Measurements from ENCODE around the gene ERG. TPM values are rescaled to one million over a fixed set of nuclear protein-coding genes. Genes with fewer than 3 reads are reported as not detected.
A peak's percentile ranks its signal among the peaks of the same experiment; 100 is the strongest.

Gene ERG
- total and polyA plus RNA-seq, 2 of the 8 experiments (the other 6 are each of a cell fraction or from before 2014, with no cell fraction given): 1.0 to 3.0 TPM

DNA sequence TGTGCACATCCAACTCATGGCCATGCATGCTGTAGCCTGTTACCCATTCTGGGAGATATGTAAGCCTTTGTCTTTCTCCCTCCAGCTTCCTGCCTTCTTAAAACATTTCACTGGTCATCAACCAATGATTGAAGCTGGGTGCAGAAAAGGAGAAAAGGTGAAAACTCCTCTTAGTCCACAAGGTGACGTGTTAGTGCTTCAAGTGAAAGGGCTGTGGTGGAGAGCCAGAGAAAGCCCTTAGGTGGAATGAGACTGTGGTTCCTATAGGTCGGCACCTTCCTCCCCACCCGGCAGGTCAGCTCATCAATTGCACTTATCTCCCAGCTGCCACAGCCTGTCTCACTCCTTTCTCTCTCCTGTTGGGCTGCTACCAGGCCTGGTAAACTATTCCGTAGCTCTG lies 30.4 kb downstream of the ERG start:
- POLR2A ChIA-PET (ENCODE audit: partially characterized antibody): no interaction called here
- Histone ChIP-seq H2BK15ac (ENCODE audit: low read length) (no peak overlapping the region), H3K27ac (ENCODE audit: low read depth, low read length) (no peak overlapping the region), H2BK120ac (replicated peaks; ENCODE audit: low read depth, low read length) (no peak overlapping the region), H3K27me3 (replicated peaks in 1 of 4; ENCODE audit: control insufficient read depth in 3 of 4, extremely low read depth in 1 of 4, insufficient read depth in 3 of 4, low read length in 3 of 4) (peaks cover 0 to 11% (median 3%) of the 10 kb centered on the region in 4 experiments; a peak in 4 of 7 replicates), H3K79me2 (ENCODE audit: control insufficient read depth in 1 of 2, insufficient read depth in 2 of 2, low read length in 2 of 2) (no peaks in the 10 kb centered on the region), H2BK5ac (ENCODE audit: low read depth, low read length) (no peak overlapping the region), H3K9ac (replicated peaks in 1 of 4; ENCODE audit: extremely low read depth in 1 of 4, low read depth in 3 of 4, low read length in 3 of 4) (no peak overlapping the region), H3K4me3 (ENCODE audit: extremely low read depth in 1 of 4, insufficient read depth in 2 of 4, low read depth in 3 of 4, low read length in 4 of 4) (no peak overlapping the region), H3K9me3 (ENCODE audit: insufficient read depth in 2 of 2, low read depth in 1 of 2, low read length in 1 of 2) (no peaks in the 10 kb centered on the region), H3K4me1 (replicated peaks in 1 of 4; ENCODE audit: control insufficient read depth in 3 of 4, insufficient read depth in 4 of 4, low read length in 3 of 4) (peaks cover 0 to 7% (median 6%) of the 10 kb centered on the region in 4 experiments; a peak in 5 of 7 replicates), H3K23me2 (ENCODE audit: low read depth, low read length) (no peaks in the 10 kb centered on the region), H2BK12ac (ENCODE audit: low read depth, low read length) (no peak overlapping the region), H2AFZ (ENCODE audit: low read length) (no peak overlapping the region), H3K14ac (ENCODE audit: insufficient read length) (no peak overlapping the region), H3K36me3 (ENCODE audit: control insufficient read depth in 2 of 4, insufficient read depth in 4 of 4, low read length in 3 of 4) (no peaks in the 10 kb centered on the region), H4K8ac (ENCODE audit: extremely low read depth, insufficient read depth, low read length) (no peak overlapping the region), H4K91ac (replicated peaks; ENCODE audit: insufficient read length, low read length) (no peak overlapping the region), H2BK20ac (ENCODE audit: low read length) (no peak overlapping the region), H2AK5ac (ENCODE audit: low read depth, low read length) (no peak overlapping the region), H4K5ac (ENCODE audit: insufficient read length, low read depth, low read length) (no peak overlapping the region), H3K4me2 (ENCODE audit: insufficient read depth in 1 of 2, low read depth in 2 of 2, low read length in 2 of 2) (no peak overlapping the region), H3K23ac (ENCODE audit: insufficient read length) (no peak overlapping the region), H3K4ac (replicated peaks; ENCODE audit: insufficient read length, low read depth, low read length) (no peak overlapping the region), H4K20me1 (replicated peaks in 1 of 2; ENCODE audit: control insufficient read depth in 1 of 2, insufficient read depth in 2 of 2, low read length in 2 of 2) (no peaks in the 10 kb centered on the region), H3K56ac (replicated peaks; ENCODE audit: insufficient read length, low read depth, low read length) (no peak overlapping the region), H3K79me1 (ENCODE audit: low read depth, low read length) (no peaks in the 10 kb centered on the region), H3K18ac (ENCODE audit: extremely low read depth, low read length) (no peak overlapping the region)
- no peak for FAIRE-seq
- no peak for DNase-seq (ENCODE audit: low read depth in 1 of 2, low spot score in 2 of 2)
- CTCF ChIA-PET (ENCODE audit: partially characterized antibody): interaction anchor here (0.8 to 1.7 kb wide), 9 partner anchors 18 to 669 kb away, joined by 3 to 6 read pairs (median 3); no protein-coding TSS in a partner anchor
- 65% methylated on average over 4 of the region's 4 CpGs; no CpG with 5 or more reads in 1 of the 2 experiments for WGBS, 2 experiments (ENCODE audit: extremely low coverage in 1 of 2, insufficient coverage in 1 of 2, insufficient read length in 1 of 2, insufficient replicate concordance in 2 of 2, low coverage in 1 of 2, low lambda C conversion rate in 2 of 2, missing lambda C conversion rate in 1 of 2)
- TF ChIP-seq, protein P1, sequence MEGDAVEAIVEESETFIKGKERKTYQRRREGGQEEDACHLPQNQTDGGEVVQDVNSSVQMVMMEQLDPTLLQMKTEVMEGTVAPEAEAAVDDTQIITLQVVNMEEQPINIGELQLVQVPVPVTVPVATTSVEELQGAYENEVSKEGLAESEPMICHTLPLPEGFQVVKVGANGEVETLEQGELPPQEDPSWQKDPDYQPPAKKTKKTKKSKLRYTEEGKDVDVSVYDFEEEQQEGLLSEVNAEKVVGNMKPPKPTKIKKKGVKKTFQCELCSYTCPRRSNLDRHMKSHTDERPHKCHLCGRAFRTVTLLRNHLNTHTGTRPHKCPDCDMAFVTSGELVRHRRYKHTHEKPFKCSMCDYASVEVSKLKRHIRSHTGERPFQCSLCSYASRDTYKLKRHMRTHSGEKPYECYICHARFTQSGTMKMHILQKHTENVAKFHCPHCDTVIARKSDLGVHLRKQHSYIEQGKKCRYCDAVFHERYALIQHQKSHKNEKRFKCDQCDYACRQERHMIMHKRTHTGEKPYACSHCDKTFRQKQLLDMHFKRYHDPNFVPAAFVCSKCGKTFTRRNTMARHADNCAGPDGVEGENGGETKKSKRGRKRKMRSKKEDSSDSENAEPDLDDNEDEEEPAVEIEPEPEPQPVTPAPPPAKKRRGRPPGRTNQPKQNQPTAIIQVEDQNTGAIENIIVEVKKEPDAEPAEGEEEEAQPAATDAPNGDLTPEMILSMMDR (IDR thresholded peaks at IDR 0.05; ENCODE audit: control extremely low read depth in 1 of 3, insufficient read depth in 1 of 3, low read depth in 1 of 3, low read length in 3 of 3): peak in 2 of 3 experiments; percentile 55 to 56; a peak in 3 of 4 replicates
- peak; percentile 82 to 86 for TF ChIP-seq RAD21 (IDR thresholded peaks at IDR 0.05 in 1 of 2, conservative IDR thresholded peaks at IDR 0.05 in 1 of 2; ENCODE audit: low read depth in 2 of 2, low read length in 2 of 2)
- TF ChIP-seq CBX5 (IDR thresholded peaks at IDR 0.05; ENCODE audit: low read depth, low read length): no peak
- no peak for TF ChIP-seq SUZ12 (IDR thresholded peaks at IDR 0.05; ENCODE audit: low read length)
- TF ChIP-seq SRF (IDR thresholded peaks at IDR 0.05; ENCODE audit: low read depth, low read length): no peak

All from H1 (cell line).